Activated CD4-positive, alpha-beta T cell treated with anti-CD3 and anti-CD28 coated beads, Interleukin-2, amount 10 ng/mL, durations not matched to agents 7 days and 5 days (primary cell): ENCODE measurements around the gene GADD45A. TPM values are rescaled to one million over a fixed set of nuclear protein-coding genes. Genes with fewer than 3 reads are reported as not detected.

Experiments used
- CTCF ChIA-PET: fragments of 350-600 bp; sonication (Branson Sonifier 250); formaldehyde crosslinking; loops from one replicate; lab custom pipeline; 2021; ENCODE audit warnings: antibody characterized with exemption; lab: Charles Lee
- POLR2A ChIA-PET: fragments of 350-600 bp; sonication (Branson Sonifier 250); formaldehyde crosslinking; loops from one replicate; lab custom pipeline; 2021; ENCODE audit warnings: antibody characterized with exemption; lab: Charles Lee
- DNase-seq: peaks from one replicate; pipeline ENCODE4 v3.0.0-alpha.2; 2020
- H3K27ac Mint-ChIP-seq: one replicate; pipeline ENCODE4 v1.8.0; 2021; ENCODE audit warnings: mild to moderate bottlenecking, moderate library complexity, mixed read lengths
- H3K27me3 Mint-ChIP-seq: one replicate; pipeline ENCODE4 v1.8.0; 2021; ENCODE audit warnings: mixed read lengths
- H3K36me3 Mint-ChIP-seq: one replicate; pipeline ENCODE4 v1.8.0; 2021; ENCODE audit warnings: low read depth, mixed read lengths
- H3K4me1 Mint-ChIP-seq: one replicate; pipeline ENCODE4 v1.8.0; 2021; ENCODE audit warnings: mixed read lengths
- H3K4me3 Mint-ChIP-seq: one replicate; pipeline ENCODE4 v1.8.0; 2021; ENCODE audit warnings: mild to moderate bottlenecking, moderate library complexity, mixed read lengths
- H3K9me3 Mint-ChIP-seq: one replicate; pipeline ENCODE4 v1.8.0; 2021; ENCODE audit warnings: mixed read lengths
- total RNA-seq, 2 experiments: library from RNA; stranded (reverse); gene quantifications; one replicate each; pipeline ENCODE4 v1.2.3, GENCODE V29; 2021

The GADD45A gene, protein sequence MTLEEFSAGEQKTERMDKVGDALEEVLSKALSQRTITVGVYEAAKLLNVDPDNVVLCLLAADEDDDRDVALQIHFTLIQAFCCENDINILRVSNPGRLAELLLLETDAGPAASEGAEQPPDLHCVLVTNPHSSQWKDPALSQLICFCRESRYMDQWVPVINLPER
- 10 to 100 TPM; 14.2 to 16.6 TPM for total RNA-seq

- Mint-ChIP-seq H3K4me3 (peak within 1 kb of the TSS; percentile 97), H3K27ac (peak within 1 kb of the TSS; percentile 99), H3K9me3 (no peaks in the 10 kb centered on the region), H3K4me1 (peaks cover 39% of the 10 kb centered on the region), H3K36me3 (peaks cover 26% of the 10 kb centered on the region), H3K27me3 (no peaks in the 10 kb centered on the region)
- DNase-seq: peak; percentile 98
- ChIA-PET POLR2A (interaction anchor here (0.6 to 1.1 kb wide), 3 partner anchors 10 to 745 kb away, joined by 3 to 7 read pairs (median 6); no protein-coding TSS in a partner anchor), CTCF (interaction anchor here (0.6 to 2.1 kb wide), 4 partner anchors 16 to 118 kb away, joined by 3 to 7 read pairs (median 4); no protein-coding TSS in a partner anchor)
Observed at GRCh38 chr1:67685067-67685557, at the start of gene GADD45A. GADD45A (plus strand) TSS chr1:67685201; CDS start chr1:67685495, 294 bp downstream.

- no peak overlapping the region for H3K4me3 Mint-ChIP-seq
- ChIA-PET POLR2A (no interaction called here), CTCF (no interaction called here)
- peaks cover 12% of the 10 kb centered on the region for H3K4me1 Mint-ChIP-seq
- no peak for DNase-seq
- no peaks in the 10 kb centered on the region for H3K36me3 Mint-ChIP-seq
- no peak overlapping the region for H3K27ac Mint-ChIP-seq
- no peaks in the 10 kb centered on the region for H3K9me3 Mint-ChIP-seq
- H3K27me3 Mint-ChIP-seq: no peaks in the 10 kb centered on the region
Observed at GRCh38 chr1:67636146-67636545, 48.9 kb upstream of the GADD45A start.

- Mint-ChIP-seq H3K4me3 (no peak overlapping the region), H3K4me1 (peaks cover 12% of the 10 kb centered on the region), H3K27me3 (no peaks in the 10 kb centered on the region), H3K27ac (no peak overlapping the region), H3K36me3 (no peaks in the 10 kb centered on the region), H3K9me3 (no peaks in the 10 kb centered on the region)
- ChIA-PET CTCF (interaction anchor here (1.2 kb wide), 1 partner anchor 20 kb away, joined by 3 read pairs; no protein-coding TSS in a partner anchor), POLR2A (no interaction called here)
- no peak for DNase-seq
Observed at GRCh38 chr1:67639361-67639760, 45.6 kb upstream of the GADD45A start.

- no peak for DNase-seq
- Mint-ChIP-seq H3K4me3 (no peak overlapping the region), H3K36me3 (no peaks in the 10 kb centered on the region), H3K9me3 (no peaks in the 10 kb centered on the region), H3K27me3 (no peaks in the 10 kb centered on the region), H3K27ac (no peak overlapping the region), H3K4me1 (no peaks in the 10 kb centered on the region)
- POLR2A ChIA-PET: no interaction called here
- CTCF ChIA-PET: no interaction called here
Observed at GRCh38 chr1:67642629-67643028, 42.4 kb upstream of the GADD45A start.

- POLR2A ChIA-PET: no interaction called here
- H3K4me1 Mint-ChIP-seq: no peaks in the 10 kb centered on the region
- H3K4me3 Mint-ChIP-seq: no peak overlapping the region
- no peak overlapping the region for H3K27ac Mint-ChIP-seq
- H3K36me3 Mint-ChIP-seq: no peaks in the 10 kb centered on the region
- no peaks in the 10 kb centered on the region for H3K27me3 Mint-ChIP-seq
- H3K9me3 Mint-ChIP-seq: no peaks in the 10 kb centered on the region
- CTCF ChIA-PET: no interaction called here
- DNase-seq: no peak
Observed at GRCh38 chr1:67644566-67644965, 40.4 kb upstream of the GADD45A start.

GRCh38 chr1:67645495-67646144, 39.4 kb upstream of the GADD45A start:
- Mint-ChIP-seq H3K4me1 (no peaks in the 10 kb centered on the region), H3K27me3 (no peaks in the 10 kb centered on the region), H3K9me3 (no peaks in the 10 kb centered on the region), H3K27ac (no peak overlapping the region), H3K4me3 (no peak overlapping the region), H3K36me3 (no peaks in the 10 kb centered on the region)
- DNase-seq: no peak
- ChIA-PET CTCF (no interaction called here), POLR2A (no interaction called here)

DNA sequence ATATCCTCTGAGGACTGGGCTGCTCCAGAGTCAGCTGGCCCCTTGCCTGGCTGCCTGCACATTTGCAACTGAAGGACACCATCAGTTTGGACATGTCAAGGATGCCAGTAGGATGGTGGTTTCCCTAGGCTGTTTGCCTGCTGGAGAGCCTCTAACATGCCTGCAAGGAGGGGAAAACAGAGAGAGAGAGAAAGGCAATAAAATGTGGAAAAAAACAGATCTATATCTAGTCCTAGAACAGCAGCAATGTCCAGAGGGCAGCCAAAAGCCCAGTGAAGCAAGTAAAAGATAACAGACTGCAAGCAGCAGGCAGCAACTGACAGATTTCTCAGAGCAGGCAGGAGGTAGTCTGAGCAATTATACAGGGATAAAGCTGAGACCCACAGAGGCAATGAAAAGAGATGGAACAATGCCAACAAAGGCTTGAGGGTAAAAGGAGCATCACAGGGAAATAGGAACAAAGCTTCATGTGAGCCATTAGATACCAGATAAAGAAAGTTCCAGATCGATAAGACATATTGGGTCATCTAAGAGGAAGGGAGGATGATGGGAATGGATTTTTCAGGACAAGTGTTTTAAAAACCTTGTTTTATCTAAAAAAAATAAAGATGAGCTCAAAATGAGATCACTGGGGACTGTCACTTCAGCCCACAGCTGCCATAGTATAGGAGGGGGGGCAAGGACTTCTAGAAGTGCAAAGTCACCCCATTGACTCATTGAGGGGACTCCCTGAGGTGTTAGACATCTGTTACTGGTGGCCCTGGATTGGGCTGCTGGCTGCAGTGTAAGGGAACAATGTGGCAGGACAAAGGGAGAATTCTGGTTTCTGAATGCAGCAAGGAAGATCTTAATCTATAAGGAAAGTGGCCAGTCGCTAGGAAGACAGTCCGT, 38.6 kb upstream of the GADD45A start:
- ChIA-PET POLR2A (no interaction called here), CTCF (interaction anchor here (1.1 to 1.3 kb wide), 2 partner anchors 12 to 17 kb away, joined by 3 read pairs; no protein-coding TSS in a partner anchor)
- DNase-seq: no peak
- H3K4me3 Mint-ChIP-seq: no peak overlapping the region
- H3K4me1 Mint-ChIP-seq: no peaks in the 10 kb centered on the region
- no peaks in the 10 kb centered on the region for H3K27me3 Mint-ChIP-seq
- H3K36me3 Mint-ChIP-seq: no peaks in the 10 kb centered on the region
- H3K27ac Mint-ChIP-seq: no peak overlapping the region
- no peaks in the 10 kb centered on the region for H3K9me3 Mint-ChIP-seq

GRCh38 chr1:67647036-67647798, 37.8 kb upstream of the GADD45A start:
- DNase-seq: no peak
- H3K27me3 Mint-ChIP-seq: no peaks in the 10 kb centered on the region
- no peaks in the 10 kb centered on the region for H3K4me1 Mint-ChIP-seq
- CTCF ChIA-PET: interaction anchor here (1.0 to 1.3 kb wide), 3 partner anchors 12 to 87 kb away, joined by 3 read pairs; no protein-coding TSS in a partner anchor
- no peak overlapping the region for H3K27ac Mint-ChIP-seq
- no peak overlapping the region for H3K4me3 Mint-ChIP-seq
- POLR2A ChIA-PET: no interaction called here
- no peaks in the 10 kb centered on the region for H3K9me3 Mint-ChIP-seq
- H3K36me3 Mint-ChIP-seq: no peaks in the 10 kb centered on the region

GRCh38 chr1:67647814-67648358, 37.1 kb upstream of the GADD45A start:
- no peak overlapping the region for H3K4me3 Mint-ChIP-seq
- H3K9me3 Mint-ChIP-seq: no peaks in the 10 kb centered on the region
- ChIA-PET CTCF (interaction anchor here (1.0 to 1.3 kb wide), 3 partner anchors 11 to 86 kb away, joined by 3 read pairs; no protein-coding TSS in a partner anchor), POLR2A (no interaction called here)
- no peaks in the 10 kb centered on the region for H3K27me3 Mint-ChIP-seq
- DNase-seq: no peak
- H3K4me1 Mint-ChIP-seq: no peaks in the 10 kb centered on the region
- no peak overlapping the region for H3K27ac Mint-ChIP-seq
- H3K36me3 Mint-ChIP-seq: no peaks in the 10 kb centered on the region

- Mint-ChIP-seq H3K36me3 (no peaks in the 10 kb centered on the region), H3K4me1 (no peaks in the 10 kb centered on the region), H3K27ac (no peak overlapping the region), H3K9me3 (no peaks in the 10 kb centered on the region), H3K27me3 (peaks cover 4% of the 10 kb centered on the region), H3K4me3 (no peak overlapping the region)
- no peak for DNase-seq
- ChIA-PET CTCF (no interaction called here), POLR2A (no interaction called here)
Observed at GRCh38 chr1:67648582-67649326, 36.2 kb upstream of the GADD45A start.

DNA sequence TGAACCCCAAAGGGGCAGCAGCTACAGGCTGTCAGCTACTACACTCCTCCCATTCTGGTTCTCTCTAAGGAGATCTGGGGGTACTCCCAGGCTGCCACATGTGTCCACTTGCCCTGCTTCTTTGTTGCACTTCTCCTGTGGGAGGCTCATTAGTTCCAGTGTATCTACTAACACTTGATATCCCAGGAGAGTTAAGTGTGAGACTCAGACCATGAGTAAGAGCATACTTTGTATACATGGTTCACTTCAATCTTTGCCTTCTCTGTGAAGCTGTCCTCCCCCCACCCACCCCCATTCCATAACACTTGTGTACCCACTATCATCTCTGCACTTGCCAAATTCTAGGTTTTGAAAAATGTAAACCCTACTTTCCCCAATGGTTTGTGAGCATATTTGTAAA, 34.9 kb upstream of the GADD45A start:
- no peaks in the 10 kb centered on the region for H3K4me1 Mint-ChIP-seq
- DNase-seq: no peak
- no peak overlapping the region for H3K27ac Mint-ChIP-seq
- ChIA-PET POLR2A (no interaction called here), CTCF (no interaction called here)
- no peak overlapping the region for H3K4me3 Mint-ChIP-seq
- H3K36me3 Mint-ChIP-seq: no peaks in the 10 kb centered on the region
- no peaks in the 10 kb centered on the region for H3K9me3 Mint-ChIP-seq
- peaks cover 4% of the 10 kb centered on the region for H3K27me3 Mint-ChIP-seq
